HG02943 (cell line): ENCODE measurements around the gene GDPD5.
"Not testable (repeated sequence)": the region's sequence is repeated elsewhere in the genome, so short reads cannot be mapped to it uniquely, and the experiment has no call there.

ENCODE experiments used
- ATAC-seq: cut with Tn5 transposase; IDR thresholded peaks from one replicate; pipeline ENCODE4 v1.9.1; 2021; ENCODE audit warnings: mild to moderate bottlenecking, low read depth, moderate library complexity; ENCODE audit not compliant: unreplicated experiment

Gene GDPD5

DNA sequence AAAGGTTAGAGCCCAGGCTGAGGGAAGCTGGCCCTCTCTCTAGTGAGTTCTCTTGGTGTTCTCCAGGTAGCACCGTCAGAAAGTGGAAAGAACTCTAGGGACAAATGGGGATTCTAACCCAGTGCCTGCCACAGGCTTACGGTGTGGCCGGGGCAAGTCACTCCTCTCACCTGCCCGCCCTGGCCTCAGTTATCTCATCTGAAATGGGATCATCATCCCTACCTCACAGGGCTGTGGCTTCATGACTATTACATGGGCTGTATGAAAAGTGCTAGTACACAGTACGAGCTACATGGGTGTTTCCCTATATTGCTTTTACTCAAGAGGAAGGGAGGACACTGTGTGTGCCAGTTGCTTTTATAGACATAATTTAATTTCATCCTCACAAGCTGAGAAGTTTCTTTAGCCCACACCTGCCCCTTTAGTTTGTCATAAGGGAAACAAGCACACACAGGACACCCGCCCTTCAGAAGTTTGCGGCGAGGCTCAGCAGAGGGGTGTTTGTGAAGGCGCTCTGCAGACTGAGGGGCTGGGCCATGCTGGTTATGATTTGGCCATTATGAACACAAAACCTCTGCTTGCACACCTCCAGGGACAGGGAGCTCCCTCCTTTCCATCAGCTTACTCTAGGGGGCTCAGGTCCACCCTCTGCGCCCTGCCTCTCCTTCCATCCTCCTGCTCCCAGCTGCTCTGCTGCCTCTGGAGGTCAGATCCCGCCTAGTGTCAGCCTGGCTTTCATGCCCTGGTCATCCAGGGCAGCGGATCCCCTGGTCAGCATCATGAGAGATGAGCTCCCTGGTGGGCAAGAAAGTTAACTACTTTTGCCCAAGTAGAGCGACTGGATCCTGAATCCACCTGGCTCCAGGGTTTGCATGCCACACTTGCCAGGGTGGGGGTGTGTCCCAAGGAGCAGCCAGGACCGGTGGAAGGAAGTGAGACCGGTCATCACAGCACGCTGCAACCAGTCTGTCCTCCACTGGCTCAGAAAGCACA lies 93.9 kb downstream of the GDPD5 start:
- ATAC-seq = no peak

DNA sequence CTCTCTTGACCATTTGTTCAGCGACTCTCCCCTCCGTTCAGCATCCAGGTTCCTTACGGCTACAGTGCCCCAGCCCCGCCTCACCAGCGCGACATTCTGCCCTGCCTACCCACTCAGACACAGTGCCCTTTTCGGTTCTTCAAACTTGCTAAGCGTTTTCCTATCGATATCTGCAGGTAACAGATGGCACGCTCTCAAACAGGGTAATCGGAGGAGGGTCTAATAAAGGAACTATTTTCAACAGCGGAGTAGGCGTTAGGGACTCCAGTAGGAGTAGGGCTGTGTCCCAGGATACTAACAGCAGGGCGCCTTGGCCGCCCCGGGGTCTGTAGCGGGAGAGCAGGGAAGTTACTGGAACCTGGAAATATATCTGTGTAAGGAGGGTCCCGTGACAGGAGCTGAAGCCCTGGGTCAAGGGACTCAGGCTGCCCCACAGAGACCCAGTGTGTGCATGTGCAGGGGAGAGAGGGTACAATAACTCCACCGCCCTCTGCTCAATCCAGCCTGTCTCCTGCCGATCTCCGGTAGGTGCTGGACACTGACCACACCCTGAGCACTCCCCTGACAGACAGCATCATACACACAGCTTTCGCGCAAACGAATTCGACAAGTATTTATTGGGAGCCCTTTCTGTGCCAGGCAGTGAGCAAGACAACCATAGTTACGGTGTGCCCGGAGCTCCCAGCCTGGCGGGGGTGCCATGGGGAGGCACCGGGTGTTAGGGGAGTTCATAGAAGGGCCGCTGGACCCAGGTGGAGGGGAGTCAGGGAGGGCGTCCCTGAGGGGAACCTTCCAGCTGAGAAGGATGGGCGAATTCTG lies 94.8 kb downstream of the GDPD5 start:
- no peak for ATAC-seq

GRCh38 chr11:75429902-75430713 lies 95.6 kb downstream of the GDPD5 start:
- ATAC-seq = no peak

DNA sequence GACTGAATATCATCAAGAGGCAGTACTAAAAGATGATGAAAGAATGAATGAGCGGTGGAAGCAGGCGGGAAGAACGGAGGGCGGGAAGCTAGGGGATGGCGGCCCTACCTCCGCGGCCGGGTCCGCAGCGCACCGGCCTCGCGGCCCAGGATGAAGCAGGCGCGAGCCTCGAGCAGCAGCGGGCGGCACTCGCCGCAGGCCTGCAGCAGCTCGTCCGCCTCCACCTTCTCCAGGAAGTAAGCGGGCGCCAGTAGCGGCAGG lies 96.2 kb downstream of the GDPD5 start:
- ATAC-seq = no peak

- no peak for ATAC-seq
Measured at GRCh38 chr11:75428989-75429640, 96.6 kb downstream of the GDPD5 start.

- ATAC-seq = no peak
Measured at GRCh38 chr11:75428281-75428724, 97.4 kb downstream of the GDPD5 start.

- no peak for ATAC-seq
Measured at GRCh38 chr11:75427181-75427580, 98.6 kb downstream of the GDPD5 start.

DNA sequence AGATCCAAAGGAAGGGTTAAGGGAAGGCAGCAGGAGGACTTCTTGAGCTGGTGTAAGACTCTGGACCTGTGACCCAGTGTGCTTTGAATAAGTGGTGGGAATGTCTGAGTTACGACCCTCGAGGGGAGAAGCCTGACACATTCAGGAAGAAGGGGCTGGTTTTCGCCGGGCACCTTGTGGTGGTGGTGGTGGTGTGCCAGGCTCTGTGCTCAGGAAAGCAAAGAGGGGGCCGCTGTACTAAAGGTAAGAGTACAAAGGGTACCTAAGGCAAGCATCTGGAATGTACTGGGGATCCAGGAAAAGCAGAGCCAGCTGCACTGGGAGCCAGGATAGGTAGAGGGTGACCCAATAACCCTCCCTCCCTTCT lies 99.0 kb downstream of the GDPD5 start:
- no peak for ATAC-seq

DNA sequence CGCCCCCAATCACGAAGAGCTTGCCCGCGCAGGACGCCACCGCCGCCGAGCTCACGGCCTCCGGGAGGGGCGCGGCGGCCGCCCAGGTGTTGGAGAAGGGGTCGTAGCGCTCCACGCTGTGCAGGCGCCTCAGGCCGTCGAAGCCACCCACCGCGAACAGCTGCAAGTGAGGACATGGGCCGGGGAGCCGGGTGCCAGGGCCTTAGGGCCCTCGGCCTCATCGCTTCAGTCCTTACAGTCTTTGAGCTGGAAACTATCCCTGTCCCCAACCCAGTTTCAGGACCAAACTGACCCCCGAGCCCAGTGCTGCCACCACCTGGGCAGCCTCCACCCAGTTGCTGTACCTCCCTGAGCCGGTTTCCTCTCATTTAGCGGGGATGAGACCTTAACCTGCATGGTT lies 100.3 kb downstream of the GDPD5 start:
- ATAC-seq = no peak

DNA sequence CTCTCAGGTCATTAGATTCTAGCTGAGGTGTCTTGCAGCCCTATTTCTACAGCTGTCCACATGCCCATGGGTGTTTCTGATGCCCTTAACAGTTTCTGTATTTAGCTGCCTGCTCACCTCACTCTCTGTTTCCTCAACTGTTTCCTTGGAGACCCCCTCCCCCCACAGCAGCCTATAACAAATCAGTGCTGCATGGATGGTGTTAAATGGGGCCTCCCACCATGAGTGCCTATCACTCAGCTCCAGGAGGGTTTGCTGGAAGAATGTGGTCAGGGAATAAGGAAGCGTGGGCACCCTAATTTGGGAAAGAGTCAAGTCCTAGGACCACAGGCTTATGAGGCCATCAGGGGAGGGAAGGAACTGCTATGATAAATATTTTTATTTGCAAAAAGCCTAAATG lies 101.3 kb downstream of the GDPD5 start:
- no peak for ATAC-seq

GRCh38 chr11:75423721-75424120 lies 102.0 kb downstream of the GDPD5 start:
- ATAC-seq = no peak

GRCh38 chr11:75422248-75423231 lies 103.2 kb downstream of the GDPD5 start:
- no peak for ATAC-seq

DNA sequence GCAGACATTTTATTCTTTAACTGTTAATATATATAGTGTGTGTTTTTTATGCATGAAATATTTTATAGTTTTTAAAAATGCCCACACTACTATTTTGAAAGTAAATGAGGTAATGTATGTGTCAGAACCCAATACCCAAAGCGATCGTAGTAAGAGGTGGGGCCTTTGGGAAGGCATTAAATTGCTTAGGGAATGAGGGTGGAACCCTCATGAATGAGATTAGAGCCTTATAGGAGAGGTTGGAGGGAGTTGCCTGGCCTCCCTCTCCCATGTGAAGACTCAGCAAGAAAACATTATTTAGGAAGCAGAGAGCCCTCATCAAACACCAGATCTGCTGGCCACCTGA lies 103.9 kb downstream of the GDPD5 start:
- no peak for ATAC-seq

- ATAC-seq = no peak
Measured at GRCh38 chr11:75421035-75421602, 104.6 kb downstream of the GDPD5 start.

GRCh38 chr11:75420224-75421034 lies 105.3 kb downstream of the GDPD5 start:
- no peak for ATAC-seq

- no peak for ATAC-seq
Measured at GRCh38 chr11:75413864-75414263, 111.9 kb downstream of the GDPD5 start.

GRCh38 chr11:75413146-75413545 lies 112.6 kb downstream of the GDPD5 start:
- ATAC-seq = not testable (repeated sequence)

DNA sequence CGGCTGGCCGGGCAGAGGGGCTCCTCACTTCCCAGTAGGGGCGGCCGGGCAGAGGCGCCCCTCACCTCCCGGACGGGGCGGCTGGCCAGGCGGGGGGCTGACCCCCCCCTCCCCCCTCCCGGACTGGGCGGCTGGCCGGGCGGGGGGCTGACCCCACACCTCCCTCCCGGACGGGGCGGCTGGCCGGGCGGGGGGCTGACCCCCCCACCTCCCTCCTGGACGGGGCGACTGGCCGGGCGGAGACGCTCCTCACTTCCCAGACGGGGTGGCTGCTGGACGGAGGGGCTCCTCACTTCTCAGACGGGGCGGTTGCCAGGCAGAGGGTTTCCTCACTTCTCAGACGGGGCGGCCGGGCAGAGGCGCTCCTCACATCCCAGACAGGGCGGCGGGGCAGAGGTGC lies 115.8 kb downstream of the GDPD5 start:
- not testable (repeated sequence) for ATAC-seq
